SK-N-SH treated with all-trans-retinoic acid at 6 μM for 48 hours (cell line): Measurements from ENCODE around the gene OLFM1.

Experiments used
- ATAC-seq: fragments of 200-7000 bp; cut with Tn5 transposase; 3 replicates; pipeline ENCODE4 v1.9.1; 2020; ENCODE audit warnings: mild to moderate bottlenecking, moderate library complexity
- ARNTL ChIP-seq: fragments of 450-650 bp; formaldehyde crosslinking; IDR thresholded peaks from 2 replicates; pipeline ENCODE4 v1.5.0; 2020; ENCODE audit warnings: low read depth, mild to moderate bottlenecking, moderate library complexity, borderline replicate concordance
- BACH2 ChIP-seq: fragments of 250-450 bp; sonication (Bioruptor Pico); IDR thresholded peaks from 2 replicates; pipeline ENCODE4 v1.9.0; 2021; ENCODE audit warnings: mild to moderate bottlenecking, borderline replicate concordance
- CSDC2 ChIP-seq: fragments of 250-450 bp; sonication (Bioruptor Pico); IDR thresholded peaks from 2 replicates; pipeline ENCODE4 v1.5.0; 2020; ENCODE audit warnings: mild to moderate bottlenecking, moderate library complexity
- ESRRG ChIP-seq: fragments of 250-450 bp; sonication (Bioruptor Pico); IDR thresholded peaks from 2 replicates; pipeline ENCODE4 v1.6.1; 2021; ENCODE audit warnings: mild to moderate bottlenecking
- ISL1 ChIP-seq: fragments of 250-450 bp; sonication (Bioruptor Pico); IDR thresholded peaks from 2 replicates; pipeline ENCODE4 v2.1.2; 2022; ENCODE audit warnings: mild to moderate bottlenecking, moderate library complexity
- OSR1 ChIP-seq: fragments of 250-450 bp; sonication (Bioruptor Pico); IDR thresholded peaks from 2 replicates; pipeline ENCODE4 v1.8.0; 2022; ENCODE audit warnings: moderate library complexity, mild to moderate bottlenecking, inconsistent platforms
- PPARA ChIP-seq: fragments of 250-450 bp; sonication (Bioruptor Pico); IDR thresholded peaks from 2 replicates; pipeline ENCODE4 v1.5.0; 2020; ENCODE audit warnings: mild to moderate bottlenecking, borderline replicate concordance
- SNAI2 ChIP-seq: fragments of 250-450 bp; sonication (Bioruptor Pico); IDR thresholded peaks from 2 replicates; pipeline ENCODE4 v1.5.0; 2020; ENCODE audit warnings: mild to moderate bottlenecking, moderate library complexity
- TCF4 ChIP-seq: fragments of 250-450 bp; sonication (Bioruptor Pico); IDR thresholded peaks from 2 replicates; pipeline ENCODE4 v1.8.0; 2021; ENCODE audit warnings: mild to moderate bottlenecking, moderate library complexity, borderline replicate concordance
- TOX ChIP-seq: fragments of 250-450 bp; sonication (Bioruptor Pico); IDR thresholded peaks from 2 replicates; pipeline ENCODE4 v1.8.0; 2021; ENCODE audit warnings: mild to moderate bottlenecking, moderate library complexity, borderline replicate concordance
- ZC3H10 ChIP-seq: fragments of 250-450 bp; sonication (Bioruptor Pico); IDR thresholded peaks from 2 replicates; pipeline ENCODE4 v1.5.1; 2021; ENCODE audit warnings: mild to moderate bottlenecking, moderate library complexity
- ZFP3 ChIP-seq: fragments of 250-450 bp; sonication (Bioruptor Pico); IDR thresholded peaks from 2 replicates; pipeline ENCODE4 v1.5.0; 2020; ENCODE audit warnings: mild to moderate bottlenecking, moderate library complexity
- ZFP30 ChIP-seq: fragments of 450-650 bp; formaldehyde crosslinking; IDR thresholded peaks from 2 replicates; pipeline ENCODE4 v1.5.0; 2022; ENCODE audit warnings: mild to moderate bottlenecking, moderate library complexity
- ZNF565 ChIP-seq: fragments of 450-650 bp; formaldehyde crosslinking; conservative IDR thresholded peaks from 2 replicates; pipeline ENCODE4 v1.5.0; 2020; ENCODE audit warnings: low read depth, mild to moderate bottlenecking, moderate library complexity
- ZNF70 ChIP-seq: fragments of 450-650 bp; formaldehyde crosslinking; IDR thresholded peaks from 2 replicates; pipeline ENCODE4 v1.5.0; 2020; ENCODE audit warnings: mild to moderate bottlenecking, moderate library complexity
- ZNF8 ChIP-seq: fragments of 450-650 bp; formaldehyde crosslinking; IDR thresholded peaks from 2 replicates; pipeline ENCODE4 v1.5.0; 2020; ENCODE audit warnings: mild to moderate bottlenecking, moderate library complexity
- TF ChIP-seq, protein P1 (sequence below): fragments of 250-450 bp; sonication (Bioruptor Pico); IDR thresholded peaks from 2 replicates; pipeline ENCODE4 v1.5.0; 2020; ENCODE audit warnings: mild to moderate bottlenecking, moderate library complexity
- TF ChIP-seq, protein P2 (sequence below): fragments of 250-450 bp; sonication (Bioruptor Pico); IDR thresholded peaks from 2 replicates; pipeline ENCODE4 v1.8.0; 2021; ENCODE audit warnings: low read depth, mild to moderate bottlenecking, moderate library complexity, borderline replicate concordance
- TF ChIP-seq, protein P3 (sequence below): fragments of 250-450 bp; sonication (Bioruptor Pico); IDR thresholded peaks from 2 replicates; pipeline ENCODE4 v1.8.0; 2020; ENCODE audit warnings: mild to moderate bottlenecking, moderate library complexity, borderline replicate concordance
- TF ChIP-seq, protein P4 (sequence below): fragments of 250-450 bp; sonication (Bioruptor Pico); IDR thresholded peaks from 2 replicates; pipeline ENCODE4 v1.5.1; 2021; ENCODE audit warnings: mild to moderate bottlenecking, moderate library complexity
- TF ChIP-seq, protein P5 (sequence below): fragments of 250-450 bp; sonication (Bioruptor Pico); IDR thresholded peaks from 2 replicates; pipeline ENCODE4 v1.5.1; 2020; ENCODE audit warnings: low read depth, mild to moderate bottlenecking, moderate library complexity

The OLFM1 gene

DNA sequence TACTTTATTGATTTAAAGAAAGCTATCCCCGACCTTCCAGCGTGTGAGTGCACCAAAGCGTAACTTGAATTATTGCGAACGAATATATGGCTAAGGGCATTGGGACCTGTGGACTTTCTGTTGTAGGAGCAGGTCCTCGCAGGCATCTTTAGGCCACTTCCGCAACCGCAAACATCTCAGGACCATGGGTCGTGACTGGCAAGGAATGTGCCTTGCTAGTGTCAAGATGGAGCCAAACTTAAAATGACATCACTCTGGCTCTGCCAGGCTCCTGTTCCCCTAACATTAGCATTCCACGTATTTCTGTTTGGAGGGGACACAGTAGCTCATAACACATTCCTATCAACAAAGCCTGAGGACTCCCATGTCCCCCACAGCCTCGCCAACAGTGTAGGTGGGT, 44.1 kb upstream of the OLFM1 start:
- TF ChIP-seq CSDC2 (CRISPR knock-in tag) (no peak), TCF4 (CRISPR knock-in tag) (no peak), ZFP3 (no peak), TOX (CRISPR knock-in tag) (no peak), ZNF565 (CRISPR knock-in tag) (no peak), ISL1 (CRISPR knock-in tag) (no peak), ZNF70 (CRISPR knock-in tag) (no peak), SNAI2 (no peak), PPARA (CRISPR knock-in tag) (no peak), ZFP30 (no peak)
- TF ChIP-seq, protein P1, sequence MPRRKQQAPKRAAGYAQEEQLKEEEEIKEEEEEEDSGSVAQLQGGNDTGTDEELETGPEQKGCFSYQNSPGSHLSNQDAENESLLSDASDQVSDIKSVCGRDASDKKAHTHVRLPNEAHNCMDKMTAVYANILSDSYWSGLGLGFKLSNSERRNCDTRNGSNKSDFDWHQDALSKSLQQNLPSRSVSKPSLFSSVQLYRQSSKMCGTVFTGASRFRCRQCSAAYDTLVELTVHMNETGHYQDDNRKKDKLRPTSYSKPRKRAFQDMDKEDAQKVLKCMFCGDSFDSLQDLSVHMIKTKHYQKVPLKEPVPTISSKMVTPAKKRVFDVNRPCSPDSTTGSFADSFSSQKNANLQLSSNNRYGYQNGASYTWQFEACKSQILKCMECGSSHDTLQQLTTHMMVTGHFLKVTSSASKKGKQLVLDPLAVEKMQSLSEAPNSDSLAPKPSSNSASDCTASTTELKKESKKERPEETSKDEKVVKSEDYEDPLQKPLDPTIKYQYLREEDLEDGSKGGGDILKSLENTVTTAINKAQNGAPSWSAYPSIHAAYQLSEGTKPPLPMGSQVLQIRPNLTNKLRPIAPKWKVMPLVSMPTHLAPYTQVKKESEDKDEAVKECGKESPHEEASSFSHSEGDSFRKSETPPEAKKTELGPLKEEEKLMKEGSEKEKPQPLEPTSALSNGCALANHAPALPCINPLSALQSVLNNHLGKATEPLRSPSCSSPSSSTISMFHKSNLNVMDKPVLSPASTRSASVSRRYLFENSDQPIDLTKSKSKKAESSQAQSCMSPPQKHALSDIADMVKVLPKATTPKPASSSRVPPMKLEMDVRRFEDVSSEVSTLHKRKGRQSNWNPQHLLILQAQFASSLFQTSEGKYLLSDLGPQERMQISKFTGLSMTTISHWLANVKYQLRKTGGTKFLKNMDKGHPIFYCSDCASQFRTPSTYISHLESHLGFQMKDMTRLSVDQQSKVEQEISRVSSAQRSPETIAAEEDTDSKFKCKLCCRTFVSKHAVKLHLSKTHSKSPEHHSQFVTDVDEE = no peak
- TF ChIP-seq, protein P2, sequence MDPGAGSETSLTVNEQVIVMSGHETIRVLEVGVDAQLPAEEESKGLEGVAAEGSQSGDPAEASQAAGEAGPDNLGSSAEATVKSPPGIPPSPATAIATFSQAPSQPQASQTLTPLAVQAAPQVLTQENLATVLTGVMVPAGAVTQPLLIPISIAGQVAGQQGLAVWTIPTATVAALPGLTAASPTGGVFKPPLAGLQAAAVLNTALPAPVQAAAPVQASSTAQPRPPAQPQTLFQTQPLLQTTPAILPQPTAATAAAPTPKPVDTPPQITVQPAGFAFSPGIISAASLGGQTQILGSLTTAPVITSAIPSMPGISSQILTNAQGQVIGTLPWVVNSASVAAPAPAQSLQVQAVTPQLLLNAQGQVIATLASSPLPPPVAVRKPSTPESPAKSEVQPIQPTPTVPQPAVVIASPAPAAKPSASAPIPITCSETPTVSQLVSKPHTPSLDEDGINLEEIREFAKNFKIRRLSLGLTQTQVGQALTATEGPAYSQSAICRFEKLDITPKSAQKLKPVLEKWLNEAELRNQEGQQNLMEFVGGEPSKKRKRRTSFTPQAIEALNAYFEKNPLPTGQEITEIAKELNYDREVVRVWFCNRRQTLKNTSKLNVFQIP = no peak
- ATAC-seq = no peak

DNA sequence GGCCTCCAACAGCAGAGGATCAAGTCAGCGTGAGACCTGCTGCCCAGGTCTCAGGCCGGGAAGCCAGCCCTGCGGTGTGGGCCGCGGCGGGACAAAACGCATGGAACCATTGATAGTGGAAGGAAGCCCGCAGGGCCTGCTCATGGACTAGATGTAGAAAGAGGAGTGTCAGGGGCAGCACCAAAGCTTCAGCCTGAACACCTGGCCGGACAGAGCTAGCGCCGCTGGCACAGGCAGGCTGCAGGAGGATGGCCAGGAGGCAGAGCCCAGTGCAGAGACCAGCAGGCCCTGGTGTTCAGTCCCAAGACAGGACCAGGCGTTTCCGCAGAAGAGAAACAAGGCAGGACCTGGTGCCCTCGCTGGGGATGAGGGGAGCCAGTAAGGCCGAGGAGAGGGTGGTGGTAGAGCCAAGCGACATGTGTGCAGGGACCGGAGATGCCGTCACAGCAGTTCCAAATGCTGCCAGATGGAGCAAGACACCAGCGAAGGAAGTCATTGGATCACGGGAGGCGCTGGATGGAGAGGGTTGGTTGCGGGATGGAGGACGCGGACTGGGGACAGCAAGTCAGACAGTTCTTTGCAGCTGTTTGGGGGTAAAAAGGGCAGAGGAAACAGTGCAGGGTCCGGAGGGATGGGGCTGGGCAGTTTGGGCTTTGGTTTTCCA, 42.1 kb upstream of the OLFM1 start:
- no peak for ATAC-seq
- TF ChIP-seq ZC3H10 (CRISPR knock-in tag) (no peak), TOX (CRISPR knock-in tag) (no peak), ZFP3 (no peak), ESRRG (CRISPR knock-in tag) (no peak), BACH2 (CRISPR knock-in tag) (no peak), ZNF8 (CRISPR knock-in tag) (no peak), OSR1 (CRISPR knock-in tag) (no peak), ISL1 (CRISPR knock-in tag) (no peak), PPARA (CRISPR knock-in tag) (no peak), ARNTL (CRISPR knock-in tag) (no peak), CSDC2 (CRISPR knock-in tag) (no peak)
- TF ChIP-seq, protein P3, sequence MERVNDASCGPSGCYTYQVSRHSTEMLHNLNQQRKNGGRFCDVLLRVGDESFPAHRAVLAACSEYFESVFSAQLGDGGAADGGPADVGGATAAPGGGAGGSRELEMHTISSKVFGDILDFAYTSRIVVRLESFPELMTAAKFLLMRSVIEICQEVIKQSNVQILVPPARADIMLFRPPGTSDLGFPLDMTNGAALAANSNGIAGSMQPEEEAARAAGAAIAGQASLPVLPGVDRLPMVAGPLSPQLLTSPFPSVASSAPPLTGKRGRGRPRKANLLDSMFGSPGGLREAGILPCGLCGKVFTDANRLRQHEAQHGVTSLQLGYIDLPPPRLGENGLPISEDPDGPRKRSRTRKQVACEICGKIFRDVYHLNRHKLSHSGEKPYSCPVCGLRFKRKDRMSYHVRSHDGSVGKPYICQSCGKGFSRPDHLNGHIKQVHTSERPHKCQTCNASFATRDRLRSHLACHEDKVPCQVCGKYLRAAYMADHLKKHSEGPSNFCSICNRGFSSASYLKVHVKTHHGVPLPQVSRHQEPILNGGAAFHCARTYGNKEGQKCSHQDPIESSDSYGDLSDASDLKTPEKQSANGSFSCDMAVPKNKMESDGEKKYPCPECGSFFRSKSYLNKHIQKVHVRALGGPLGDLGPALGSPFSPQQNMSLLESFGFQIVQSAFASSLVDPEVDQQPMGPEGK (CRISPR knock-in tag) = no peak
- TF ChIP-seq, protein P4, sequence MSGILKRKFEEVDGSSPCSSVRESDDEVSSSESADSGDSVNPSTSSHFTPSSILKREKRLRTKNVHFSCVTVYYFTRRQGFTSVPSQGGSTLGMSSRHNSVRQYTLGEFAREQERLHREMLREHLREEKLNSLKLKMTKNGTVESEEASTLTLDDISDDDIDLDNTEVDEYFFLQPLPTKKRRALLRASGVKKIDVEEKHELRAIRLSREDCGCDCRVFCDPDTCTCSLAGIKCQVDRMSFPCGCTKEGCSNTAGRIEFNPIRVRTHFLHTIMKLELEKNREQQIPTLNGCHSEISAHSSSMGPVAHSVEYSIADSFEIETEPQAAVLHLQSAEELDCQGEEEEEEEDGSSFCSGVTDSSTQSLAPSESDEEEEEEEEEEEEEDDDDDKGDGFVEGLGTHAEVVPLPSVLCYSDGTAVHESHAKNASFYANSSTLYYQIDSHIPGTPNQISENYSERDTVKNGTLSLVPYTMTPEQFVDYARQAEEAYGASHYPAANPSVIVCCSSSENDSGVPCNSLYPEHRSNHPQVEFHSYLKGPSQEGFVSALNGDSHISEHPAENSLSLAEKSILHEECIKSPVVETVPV = no peak
- TF ChIP-seq, protein P5, sequence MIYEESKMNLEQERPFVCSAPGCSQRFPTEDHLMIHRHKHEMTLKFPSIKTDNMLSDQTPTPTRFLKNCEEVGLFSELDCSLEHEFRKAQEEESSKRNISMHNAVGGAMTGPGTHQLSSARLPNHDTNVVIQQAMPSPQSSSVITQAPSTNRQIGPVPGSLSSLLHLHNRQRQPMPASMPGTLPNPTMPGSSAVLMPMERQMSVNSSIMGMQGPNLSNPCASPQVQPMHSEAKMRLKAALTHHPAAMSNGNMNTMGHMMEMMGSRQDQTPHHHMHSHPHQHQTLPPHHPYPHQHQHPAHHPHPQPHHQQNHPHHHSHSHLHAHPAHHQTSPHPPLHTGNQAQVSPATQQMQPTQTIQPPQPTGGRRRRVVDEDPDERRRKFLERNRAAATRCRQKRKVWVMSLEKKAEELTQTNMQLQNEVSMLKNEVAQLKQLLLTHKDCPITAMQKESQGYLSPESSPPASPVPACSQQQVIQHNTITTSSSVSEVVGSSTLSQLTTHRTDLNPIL = no peak
